Ovary (tissue), 9 donors: ENCODE measurements around the gene PEX14. TPM values are rescaled to one million over a fixed set of nuclear protein-coding genes. Genes with fewer than 3 reads are reported as not detected.

Source experiments
- DNase-seq, 5 donors: peaks; one replicate each; pipeline ENCODE4 v3.0.0-alpha.2; 2019 to 2020
- H3K27ac ChIP-seq, 2 donors: fragments of 200-600 bp; one replicate each; pipeline versions ENCODE4 v1.5.1 to v1.8.0; 2019 to 2022
- H3K27me3 ChIP-seq: fragments of 200-600 bp; one replicate; pipeline ENCODE4 v1.8.0; 2022
- H3K36me3 ChIP-seq: fragments of 200-600 bp; sonication (generic); one replicate; pipeline ENCODE4 v1.5.1; 2019
- H3K4me1 ChIP-seq: one replicate; pipeline ENCODE4 v1.8.1; 2013; ENCODE audit warnings: mild to moderate bottlenecking, moderate library complexity; ENCODE audit not compliant: insufficient read depth
- H3K4me3 ChIP-seq: fragments of 200-600 bp; sonication (generic); one replicate; pipeline ENCODE4 v1.5.1; 2017
- H3K9me3 ChIP-seq, 2 donors: fragments of 200-600 bp in 1 of 2; sonication (generic) in 1 of 2; one replicate each; pipeline versions ENCODE4 v1.5.1 to v1.8.1; 2013 to 2019; ENCODE audit warnings: mild to moderate bottlenecking in 1 of 2, moderate library complexity in 1 of 2
- CTCF ChIP-seq, 3 donors: fragments of 450-650 bp in 2 of 3; fragments of 200-600 bp in 1 of 3; IDR thresholded peaks; one replicate each; pipeline versions ENCODE4 v1.5.1 to v1.8.0; 2016 to 2022; ENCODE audit warnings: antibody characterized with exemption in 3 of 3, mild to moderate bottlenecking in 1 of 3
- EP300 ChIP-seq: sonication (generic); formaldehyde crosslinking; IDR thresholded peaks from one replicate; pipeline ENCODE4 v1.6.1; 2017; ENCODE audit warnings: antibody characterized with exemption
- POLR2A ChIP-seq: fragments of 450-650 bp; IDR thresholded peaks from one replicate; pipeline ENCODE4 v1.6.1; 2017; ENCODE audit warnings: antibody characterized with exemption, mild to moderate bottlenecking, moderate library complexity
- WGBS, 3 donors: extraction: QIAGEN DNeasy Blood & Tissue Kit in 1 of 3; methylation state at CpG; one replicate each; pipeline versions ENCODE4 v1.1.5 to v1.1.7; 2013 to 2017; 5-methylcytosine and 5-hydroxymethylcytosine counted together
- intact Hi-C, 4 donors: fragments of 100-400 bp; cut with DNase I; formaldehyde crosslinking; loops; one replicate each; pipeline versions ENCODE4 v1.11.0 to v1.15.1; 2022 to 2023
- polyA plus RNA-seq, 2 donors: library from polyadenylated mRNA; stranded (reverse); fragments of 200-250 nt in 1 of 2; fragments of 350-450 nt in 1 of 2; fragmentation: Illumina TruSeq in 1 of 2; extraction: RNeasy Lipid Tissue Mini Kit (QIAGEN cat#74804) in 1 of 2; gene quantifications; one replicate each; pipeline ENCODE4 v1.2.3, GENCODE V29; 2013 to 2014
- total RNA-seq, 7 donors: library from RNA; depleted of rRNA in 2 of 7; stranded (reverse); fragments of >200 nt in 2 of 7; fragmentation: NEBNext Ultra II Directional in 3 of 7; extraction: Animal tissue kit (Norgen Biotek cat#: 25700) in 3 of 7; gene quantifications; one replicate each; pipeline versions ENCODE4 v1.1.0 to v1.2.4, GENCODE V29; 2016 to 2023
- donor health status: DM: no; HTN: no; CAD: no; lungs with moderate emphysema.
- donor health status: DM: no; HTN: no; CAD: no.
- donor health status: Bipolar disorder and iron deficiency.
- donor health status: DM: yes; HTN: yes; CAD: no.
- donor health status: DM: no; HTN: no; CAD: no.
- donor health status: DM: yes; HTN: yes; CAD: no.

Gene PEX14
- total and polyA plus RNA-seq, 9 donors: 3.3 to 22.9 (median 16.7) TPM

- Histone ChIP-seq H3K27ac (no peak overlapping the region), H3K36me3 (no peaks in the 10 kb centered on the region), H3K27me3 (no peaks in the 10 kb centered on the region), H3K4me1 (no peaks in the 10 kb centered on the region), H3K9me3 (no peaks in the 10 kb centered on the region), H3K4me3 (no peak overlapping the region)
- TF ChIP-seq POLR2A (no peak), CTCF (IDR thresholded peaks at IDR 0.05) (no peak), EP300 (no peak)
- DNase-seq: no peak
- 95% methylated on average over 13 of the region's 13 CpGs for WGBS, 3 donors
- intact Hi-C loops: no loop called here
Observed at GRCh38 chr1:10615332-10615731, 140.6 kb downstream of the PEX14 start.

- H3K36me3 ChIP-seq: no peaks in the 10 kb centered on the region
- 88 to 92% (median 91%) methylated on average over 27 of the region's 27 CpGs for WGBS, 3 donors
- intact Hi-C loops: no loop called here
- no peak overlapping the region for H3K4me3 ChIP-seq
- no peak for DNase-seq
- no peaks in the 10 kb centered on the region for H3K4me1 ChIP-seq
- no peaks in the 10 kb centered on the region for H3K27me3 ChIP-seq
- no peaks in the 10 kb centered on the region for H3K9me3 ChIP-seq
- no peak for TF ChIP-seq CTCF (IDR thresholded peaks at IDR 0.05)
- TF ChIP-seq POLR2A: no peak
- no peak for TF ChIP-seq EP300
- no peak overlapping the region for H3K27ac ChIP-seq
Observed at GRCh38 chr1:10615932-10616671, 141.4 kb downstream of the PEX14 start.

- no peaks in the 10 kb centered on the region for H3K27me3 ChIP-seq
- no peaks in the 10 kb centered on the region for H3K4me1 ChIP-seq
- no peaks in the 10 kb centered on the region for H3K9me3 ChIP-seq
- no peak overlapping the region for H3K4me3 ChIP-seq
- no peak overlapping the region for H3K27ac ChIP-seq
- TF ChIP-seq CTCF (IDR thresholded peaks at IDR 0.05): no peak
- no peak for TF ChIP-seq EP300
- TF ChIP-seq POLR2A: no peak
- intact Hi-C loops: no loop called here
- no peak for DNase-seq
- H3K36me3 ChIP-seq: no peaks in the 10 kb centered on the region
- WGBS, 3 donors: 97 to 98% (median 98%) methylated on average over 15 of the region's 15 CpGs
Observed at GRCh38 chr1:10616696-10617095, 141.9 kb downstream of the PEX14 start.

GRCh38 chr1:10617318-10617717 lies 142.6 kb downstream of the PEX14 start:
- TF ChIP-seq CTCF (IDR thresholded peaks at IDR 0.05) (no peak), POLR2A (no peak), EP300 (no peak)
- 95 to 97% (median 95%) methylated on average over 5 of the region's 5 CpGs for WGBS, 3 donors

More at GRCh38 chr1:10617318-10617717, 142.6 kb downstream of the PEX14 start:
- Histone ChIP-seq H3K27me3 (no peaks in the 10 kb centered on the region), H3K4me1 (no peaks in the 10 kb centered on the region), H3K27ac (no peak overlapping the region), H3K9me3 (no peaks in the 10 kb centered on the region), H3K36me3 (no peaks in the 10 kb centered on the region), H3K4me3 (no peak overlapping the region)
- intact Hi-C loops: no loop called here
- DNase-seq: no peak
